CD4-positive, alpha-beta T cell (primary cell): ENCODE data around the gene C9orf78. TPM values are rescaled to one million over a fixed set of nuclear protein-coding genes. Genes with fewer than 3 reads are reported as not detected.

Experiments used
- ATAC-seq: fragments of 200-7000 bp; cut with Tn5 transposase; one replicate; pipeline ENCODE4 v1.10.0; 2022; ENCODE audit warnings: mild to moderate bottlenecking; ENCODE audit not compliant: poor library complexity
- CTCF ChIA-PET: fragments of 350-600 bp; sonication (Branson Sonifier 250); formaldehyde crosslinking; loops from one replicate; lab custom pipeline; 2021; ENCODE audit warnings: antibody characterized with exemption, inconsistent platforms; lab: Charles Lee
- POLR2A ChIA-PET: fragments of 350-600 bp; sonication (Branson Sonifier 250); formaldehyde crosslinking; loops from one replicate; lab custom pipeline; 2021; ENCODE audit warnings: antibody characterized with exemption, inconsistent platforms; lab: Charles Lee
- DNase-seq, 14 experiments: peaks; one replicate each; pipeline ENCODE4 v3.0.0-alpha.2; 2013 to 2020; ENCODE audit warnings: mixed read lengths in 2 of 14
- H3K27ac ChIP-seq, 2 donors: one replicate each; pipeline versions ENCODE4 v1.5.1 to v1.7.0; 2013; ENCODE audit warnings: low read length in 2 of 2, low read depth in 1 of 2, mild to moderate bottlenecking in 1 of 2
- H3K27me3 ChIP-seq, 2 experiments: 1 replicate in 1 of 2; 2 replicates in 1 of 2; pipeline versions ENCODE4 v1.6.1 to v1.7.0; 2013; ENCODE audit warnings: low read length in 2 of 2, control low read depth in 1 of 2, mild to moderate bottlenecking in 1 of 2, moderate library complexity in 1 of 2; ENCODE audit not compliant: insufficient read depth in 2 of 2, control insufficient read depth in 1 of 2
- H3K36me3 ChIP-seq: one replicate; pipeline ENCODE4 v1.6.1; 2013; ENCODE audit warnings: low read length, control low read depth; ENCODE audit not compliant: insufficient read depth
- H3K4me1 ChIP-seq: one replicate; pipeline ENCODE4 v1.6.1; 2013; ENCODE audit warnings: low read length, control low read depth; ENCODE audit not compliant: insufficient read depth
- H3K4me3 ChIP-seq: one replicate; pipeline ENCODE4 v1.5.1; 2013; ENCODE audit warnings: mild to moderate bottlenecking, low read length, moderate library complexity
- H3K9me3 ChIP-seq, 2 experiments: 1 replicate in 1 of 2; 2 replicates in 1 of 2; pipeline versions ENCODE4 v1.6.1 to v1.7.0; 2013; ENCODE audit warnings: low read length in 2 of 2, mild to moderate bottlenecking in 2 of 2, control low read depth in 1 of 2, moderate library complexity in 1 of 2; ENCODE audit not compliant: control insufficient read depth in 1 of 2, insufficient read depth in 1 of 2
- H3K27ac Mint-ChIP-seq: one replicate; pipeline ENCODE4 v1.8.0; 2020; ENCODE audit warnings: mixed read lengths
- H3K27me3 Mint-ChIP-seq: one replicate; pipeline ENCODE4 v1.8.0; 2021; ENCODE audit warnings: mixed read lengths
- H3K36me3 Mint-ChIP-seq: one replicate; pipeline ENCODE4 v1.8.0; 2021; ENCODE audit warnings: low read depth, mixed read lengths
- H3K4me1 Mint-ChIP-seq: one replicate; pipeline ENCODE4 v1.8.0; 2021; ENCODE audit warnings: low read depth, mixed read lengths
- H3K4me3 Mint-ChIP-seq: one replicate; pipeline ENCODE4 v1.8.0; 2020; ENCODE audit warnings: mild to moderate bottlenecking, mixed read lengths
- H3K9me3 Mint-ChIP-seq: one replicate; pipeline ENCODE4 v1.8.0; 2020; ENCODE audit warnings: mixed read lengths
- CTCF ChIP-seq: fragments of 200-600 bp; IDR thresholded peaks from one replicate; pipeline ENCODE4 v1.8.0; 2022; ENCODE audit warnings: antibody characterized with exemption, mild to moderate bottlenecking
- intact Hi-C, 2 experiments: fragments of 100-400 bp; cut with DNase I in 1 of 2; cut with micrococcal nuclease in 1 of 2; formaldehyde crosslinking; loops; one replicate each; pipeline versions ENCODE4 v1.15.1 to v1.9.0; 2023 to 2025; cut with DNase I, micrococcal nuclease
- total RNA-seq, 174 experiments: library from RNA in 2 of 174; stranded (reverse) in 2 of 174; gene quantifications; one replicate each; pipeline ENCODE4 v1.2.3 and lab custom pipeline; 2021 to 2026

The C9orf78 gene
- total RNA-seq, 2 experiments from 2014 or later = 145 to 159 TPM

GRCh38 chr9:129852579-129852978, 17.5 kb upstream of the C9orf78 start:
- no peak overlapping the region for H3K4me3 ChIP-seq
- peaks cover 46% of the 10 kb centered on the region for H3K4me1 ChIP-seq
- ATAC-seq = no peak
- no peaks in the 10 kb centered on the region for H3K9me3 ChIP-seq
- peak overlapping the region; percentile 65 for H3K27ac Mint-ChIP-seq
- no peak for TF ChIP-seq CTCF
- no peak for DNase-seq
- peaks cover 90% of the 10 kb centered on the region for H3K36me3 ChIP-seq
- H3K36me3 Mint-ChIP-seq = peaks cover 95% of the 10 kb centered on the region
- no peak overlapping the region for H3K4me3 Mint-ChIP-seq
- no peaks in the 10 kb centered on the region for H3K27me3 ChIP-seq
- intact Hi-C loops = no loop called here
- H3K4me1 Mint-ChIP-seq = peaks cover 48% of the 10 kb centered on the region
- no peak overlapping the region for H3K27ac ChIP-seq
- ChIA-PET POLR2A (interaction anchor here (0.9 to 1.2 kb wide), 2 partner anchors 18 to 36 kb away, joined by 3 to 4 read pairs; partner anchors contain the start of genes C9orf78 and USP20), CTCF (no interaction called here)
- no peaks in the 10 kb centered on the region for H3K27me3 Mint-ChIP-seq
- no peaks in the 10 kb centered on the region for H3K9me3 Mint-ChIP-seq

GRCh38 chr9:129851821-129852220, 16.7 kb upstream of the C9orf78 start:
- ATAC-seq = no peak
- H3K4me3 Mint-ChIP-seq = no peak overlapping the region
- peaks cover 84% of the 10 kb centered on the region for H3K36me3 ChIP-seq
- ChIA-PET CTCF (interaction anchor here (0.6 to 1.4 kb wide), 2 partner anchors 13 to 34 kb away, joined by 3 to 4 read pairs; no protein-coding TSS in a partner anchor), POLR2A (interaction anchor here (0.8 kb wide), 1 partner anchor 397 kb away, joined by 3 read pairs; no protein-coding TSS in a partner anchor)
- no peak overlapping the region for H3K4me3 ChIP-seq
- H3K27me3 ChIP-seq = no peaks in the 10 kb centered on the region
- DNase-seq = no peak
- H3K4me1 Mint-ChIP-seq = peaks cover 48% of the 10 kb centered on the region
- H3K9me3 Mint-ChIP-seq = no peaks in the 10 kb centered on the region
- peak overlapping the region; percentile 65 for H3K27ac Mint-ChIP-seq
- H3K27me3 Mint-ChIP-seq = no peaks in the 10 kb centered on the region
- no peak overlapping the region for H3K27ac ChIP-seq
- H3K36me3 Mint-ChIP-seq = peaks cover 90% of the 10 kb centered on the region
- TF ChIP-seq CTCF = no peak
- intact Hi-C loops = no loop called here
- H3K9me3 ChIP-seq = no peaks in the 10 kb centered on the region
- peaks cover 41% of the 10 kb centered on the region for H3K4me1 ChIP-seq

- Mint-ChIP-seq H3K36me3 (peaks cover 84% of the 10 kb centered on the region), H3K9me3 (no peaks in the 10 kb centered on the region), H3K4me3 (no peak overlapping the region), H3K27ac (peak overlapping the region; percentile 65), H3K4me1 (peaks cover 48% of the 10 kb centered on the region), H3K27me3 (no peaks in the 10 kb centered on the region)
- H3K4me3 ChIP-seq = no peak overlapping the region
- DNase-seq (no peak), ATAC-seq (no peak)
- ChIA-PET CTCF (interaction anchor here (0.6 to 1.4 kb wide), 2 partner anchors 12 to 33 kb away, joined by 3 to 4 read pairs; no protein-coding TSS in a partner anchor), POLR2A (interaction anchor here (0.8 to 2.0 kb wide), 4 partner anchors 12 to 396 kb away, joined by 3 to 5 read pairs (median 3); no protein-coding TSS in a partner anchor)
- no peaks in the 10 kb centered on the region for H3K9me3 ChIP-seq
- H3K27ac ChIP-seq = no peak overlapping the region
- H3K27me3 ChIP-seq = no peaks in the 10 kb centered on the region
- TF ChIP-seq CTCF = no peak
- peaks cover 38% of the 10 kb centered on the region for H3K4me1 ChIP-seq
- intact Hi-C loops = no loop called here
- H3K36me3 ChIP-seq = peaks cover 76% of the 10 kb centered on the region
Observed at GRCh38 chr9:129850821-129851550, 15.9 kb upstream of the C9orf78 start.
